ENCODE results near the gene RBKS. TPM values are rescaled to one million over a fixed set of nuclear protein-coding genes. Genes with fewer than 3 reads are reported as not detected.
A peak's percentile ranks its signal among the peaks of the same experiment; 100 is the strongest.

RBKS gene
- total and polyA plus RNA-seq, 2 of the 13 experiments (the other 11 are each of a cell fraction or from before 2014, with no cell fraction given): 7.7 to 8.3 TPM

GRCh38 chr2:27736890-27737204 lies 153.3 kb downstream of the RBKS start:
- in situ Hi-C loops (cut with HindIII; ENCODE audit: extremely low pct_ligation_motif_present, low pct_unique_long_range_greater_than_20kb): no loop called here
- Histone ChIP-seq H2AFZ (ENCODE audit: low read length) (no peak overlapping the region), H3K9ac (ENCODE audit: insufficient read depth, low read depth, low read length) (no peak overlapping the region), H3K27ac (ENCODE audit: extremely low read length, insufficient read depth, low read length) (no peak overlapping the region), H3K4me1 (ENCODE audit: insufficient read depth, low read length) (peaks cover 36% of the 10 kb centered on the region), H3K79me2 (ENCODE audit: insufficient read depth, low read length) (no peaks in the 10 kb centered on the region), H3K27me3 (ENCODE audit: control insufficient read depth in 1 of 2, insufficient read depth in 2 of 2, low read length in 2 of 2) (no peaks in the 10 kb centered on the region), H3K4me2 (ENCODE audit: low read depth, low read length) (peak overlapping the region; percentile 94; the same call in 1 of the 2 replicates), H3K4me3 (replicated peaks in 1 of 3; ENCODE audit: insufficient read depth in 1 of 3, low read depth in 2 of 3, low read length in 3 of 3) (no peak overlapping the region), H4K20me1 (ENCODE audit: insufficient read depth, low read length) (no peaks in the 10 kb centered on the region), H3K36me3 (replicated peaks in 1 of 2; ENCODE audit: control insufficient read depth in 1 of 2, insufficient read depth in 2 of 2, low read length in 2 of 2) (no peaks in the 10 kb centered on the region), H3K9me3 (ENCODE audit: low read length) (no peaks in the 10 kb centered on the region)
- no peak for TF ChIP-seq FOXP1 (IDR thresholded peaks at IDR 0.05)
- TF ChIP-seq FOXP1 (CRISPR knock-in tag; IDR thresholded peaks at IDR 0.05): no peak
- 0 out of 2 replicates have a peak, but pooled peaks have one; percentile 29 for TF ChIP-seq ZNF619 (CRISPR knock-in tag; IDR thresholded peaks at IDR 0.05)
- TF ChIP-seq ZNF317 (CRISPR knock-in tag; IDR thresholded peaks at IDR 0.05): peak; percentile 32; the same call in 1 of the 2 replicates
- no peak for TF ChIP-seq ATF1 (CRISPR knock-in tag; IDR thresholded peaks at IDR 0.05)
- peak; percentile 56; the same call in 1 of the 2 replicates for TF ChIP-seq ZNF274 (CRISPR knock-in tag; IDR thresholded peaks at IDR 0.05)
- no peak for TF ChIP-seq ZNF496 (CRISPR knock-in tag; IDR thresholded peaks at IDR 0.05; ENCODE audit: insufficient replicate concordance)
- no peak for TF ChIP-seq KAT2B (IDR thresholded peaks at IDR 0.05; ENCODE audit: borderline replicate concordance, low read depth, low read length)
- no peak for TF ChIP-seq ZFYVE20 (CRISPR knock-in tag; IDR thresholded peaks at IDR 0.05; ENCODE audit: borderline replicate concordance, low read depth)
- TF ChIP-seq SNAPC2 (CRISPR knock-in tag; IDR thresholded peaks at IDR 0.05): no peak
- 0 out of 2 replicates have a peak, but pooled peaks have one; percentile 44 for TF ChIP-seq HIVEP1 (CRISPR knock-in tag; IDR thresholded peaks at IDR 0.05)
- TF ChIP-seq ZNF644 (CRISPR knock-in tag; IDR thresholded peaks at IDR 0.05; ENCODE audit: low read depth): no peak
- no peak for TF ChIP-seq ZNF513 (CRISPR knock-in tag; conservative IDR thresholded peaks at IDR 0.05)
- BruUV-seq (replicated peaks): no TSS peak
- ATAC-seq (no peak), FAIRE-seq (no peak), DNase-seq (ENCODE audit: low spot score) (no peak)
- POLR2A ChIA-PET: interaction anchor here (1.6 to 4.7 kb wide), 5 partner anchors 7 to 73 kb away, joined by 5 to 150 read pairs (median 22); partner anchors contain the start of genes SLC4A1AP and SUPT7L
- intact Hi-C loops (cut with micrococcal nuclease; ENCODE audit: unreplicated experiment): no loop called here
- CTCF ChIA-PET (ENCODE audit: low intra/inter-chr PET ratio, low total read pairs): no interaction called here
- 90% methylated on average over 6 of the region's 6 CpGs for WGBS (ENCODE audit: low lambda C conversion rate)

Data from HepG2 (cell line).